Endothelial cell of umbilical vein (primary cell): ENCODE measurements around the gene TANGO6.

Experiments used
- EZH2 ChIP-seq: IDR thresholded peaks from 2 replicates; pipeline ENCODE4 v1.6.1; 2012; ENCODE audit warnings: borderline replicate concordance, low read depth, mild to moderate bottlenecking, moderate library complexity, low read length, inconsistent platforms; ENCODE audit not compliant: severe bottlenecking
- FOS ChIP-seq: IDR thresholded peaks from 2 replicates; pipeline ENCODE4 v1.6.1; 2011; ENCODE audit warnings: mild to moderate bottlenecking, low read length, moderate library complexity, borderline replicate concordance; ENCODE audit not compliant: insufficient read depth
- GATA2 ChIP-seq: IDR thresholded peaks from 2 replicates; pipeline ENCODE4 v1.7.0; 2011; ENCODE audit warnings: low read depth, mild to moderate bottlenecking, moderate library complexity, mixed read lengths, low read length; ENCODE audit not compliant: insufficient read length, insufficient read depth
- JUN ChIP-seq: IDR thresholded peaks from 2 replicates; pipeline ENCODE4 v1.6.1; 2011; ENCODE audit warnings: borderline replicate concordance, low read depth; ENCODE audit not compliant: insufficient read length, insufficient read depth
- MYC ChIP-seq: IDR thresholded peaks from one replicate; pipeline ENCODE4 v1.6.1; 2011; ENCODE audit warnings: mild to moderate bottlenecking, low read depth, low read length
- POLR2A ChIP-seq: IDR thresholded peaks from 2 replicates; pipeline ENCODE4 v1.6.1; 2012; ENCODE audit warnings: low read depth, mild to moderate bottlenecking, control low read depth, low read length
- POLR2AphosphoS5 ChIP-seq: IDR thresholded peaks from 2 replicates; pipeline ENCODE4 v1.6.1; 2012; ENCODE audit warnings: low read depth, mild to moderate bottlenecking, control low read depth, low read length, moderate library complexity; ENCODE audit not compliant: insufficient read depth
- TF ChIP-seq, protein P1 (sequence below), 2 donors: IDR thresholded peaks; 1 replicate in 1 of 2; 2 replicates in 1 of 2; pipeline ENCODE4 v1.5.1; 2011; ENCODE audit warnings: low read length in 2 of 2, mild to moderate bottlenecking in 2 of 2, moderate library complexity in 2 of 2, control low read depth in 1 of 2, inconsistent platforms in 1 of 2, low read depth in 1 of 2; ENCODE audit not compliant: insufficient read depth in 1 of 2; ENCODE audit errors: extremely low read depth in 1 of 2
- TF ChIP-seq, protein P2 (sequence below): IDR thresholded peaks from 2 replicates; pipeline ENCODE4 v1.6.1; 2011; ENCODE audit not compliant: insufficient read depth, insufficient read length

DNA sequence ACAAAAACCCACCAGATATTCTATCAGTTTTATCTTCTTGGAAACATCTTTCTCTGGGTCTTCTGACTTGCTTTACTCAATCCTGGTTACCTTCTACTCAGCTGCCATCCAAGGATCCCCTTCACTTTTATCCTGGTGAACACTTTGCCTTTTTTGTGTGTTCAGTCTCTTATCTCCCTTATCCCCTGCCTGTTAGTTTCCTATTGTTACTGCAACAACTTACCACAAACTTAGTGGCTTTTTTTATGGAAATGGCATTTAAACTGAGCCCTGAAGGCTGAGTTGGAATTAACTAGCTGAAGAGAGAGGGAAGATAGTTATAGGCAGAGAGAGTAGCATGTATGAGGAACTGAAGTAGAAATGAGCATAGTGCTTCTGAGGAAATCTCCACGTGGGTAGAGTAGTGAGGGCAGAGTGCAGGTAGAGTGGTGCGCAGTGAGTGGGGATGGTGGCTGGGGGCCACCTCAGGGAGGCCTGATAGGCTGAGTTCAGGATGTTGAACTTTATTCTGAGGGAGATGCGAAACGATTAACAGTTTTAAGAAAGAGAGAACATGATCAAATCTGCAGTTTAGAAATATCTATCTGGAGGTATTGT, 26.3 kb downstream of the TANGO6 start:
- TF ChIP-seq, protein P1, sequence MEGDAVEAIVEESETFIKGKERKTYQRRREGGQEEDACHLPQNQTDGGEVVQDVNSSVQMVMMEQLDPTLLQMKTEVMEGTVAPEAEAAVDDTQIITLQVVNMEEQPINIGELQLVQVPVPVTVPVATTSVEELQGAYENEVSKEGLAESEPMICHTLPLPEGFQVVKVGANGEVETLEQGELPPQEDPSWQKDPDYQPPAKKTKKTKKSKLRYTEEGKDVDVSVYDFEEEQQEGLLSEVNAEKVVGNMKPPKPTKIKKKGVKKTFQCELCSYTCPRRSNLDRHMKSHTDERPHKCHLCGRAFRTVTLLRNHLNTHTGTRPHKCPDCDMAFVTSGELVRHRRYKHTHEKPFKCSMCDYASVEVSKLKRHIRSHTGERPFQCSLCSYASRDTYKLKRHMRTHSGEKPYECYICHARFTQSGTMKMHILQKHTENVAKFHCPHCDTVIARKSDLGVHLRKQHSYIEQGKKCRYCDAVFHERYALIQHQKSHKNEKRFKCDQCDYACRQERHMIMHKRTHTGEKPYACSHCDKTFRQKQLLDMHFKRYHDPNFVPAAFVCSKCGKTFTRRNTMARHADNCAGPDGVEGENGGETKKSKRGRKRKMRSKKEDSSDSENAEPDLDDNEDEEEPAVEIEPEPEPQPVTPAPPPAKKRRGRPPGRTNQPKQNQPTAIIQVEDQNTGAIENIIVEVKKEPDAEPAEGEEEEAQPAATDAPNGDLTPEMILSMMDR (IDR thresholded peaks at IDR 0.05; ENCODE audit: extremely low read depth in 1 of 2, insufficient read depth in 1 of 2, low read depth in 1 of 2, low read length in 2 of 2), result no peak
- no peak for TF ChIP-seq EZH2
- TF ChIP-seq, protein P2, sequence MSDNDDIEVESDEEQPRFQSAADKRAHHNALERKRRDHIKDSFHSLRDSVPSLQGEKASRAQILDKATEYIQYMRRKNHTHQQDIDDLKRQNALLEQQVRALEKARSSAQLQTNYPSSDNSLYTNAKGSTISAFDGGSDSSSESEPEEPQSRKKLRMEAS, result no peak
- TF ChIP-seq POLR2A, result no peak
- no peak for TF ChIP-seq MYC
- TF ChIP-seq GATA2, result no peak
- TF ChIP-seq POLR2AphosphoS5, result no peak
- no peak for TF ChIP-seq FOS
- no peak for TF ChIP-seq JUN
